GM19328 (cell line): ENCODE measurements around the gene GOT1.

Experiments
- ATAC-seq: cut with Tn5 transposase; IDR thresholded peaks from one replicate; pipeline ENCODE4 v1.9.1; 2021; ENCODE audit warnings: mild to moderate bottlenecking, moderate library complexity; ENCODE audit not compliant: unreplicated experiment

GOT1 gene

DNA sequence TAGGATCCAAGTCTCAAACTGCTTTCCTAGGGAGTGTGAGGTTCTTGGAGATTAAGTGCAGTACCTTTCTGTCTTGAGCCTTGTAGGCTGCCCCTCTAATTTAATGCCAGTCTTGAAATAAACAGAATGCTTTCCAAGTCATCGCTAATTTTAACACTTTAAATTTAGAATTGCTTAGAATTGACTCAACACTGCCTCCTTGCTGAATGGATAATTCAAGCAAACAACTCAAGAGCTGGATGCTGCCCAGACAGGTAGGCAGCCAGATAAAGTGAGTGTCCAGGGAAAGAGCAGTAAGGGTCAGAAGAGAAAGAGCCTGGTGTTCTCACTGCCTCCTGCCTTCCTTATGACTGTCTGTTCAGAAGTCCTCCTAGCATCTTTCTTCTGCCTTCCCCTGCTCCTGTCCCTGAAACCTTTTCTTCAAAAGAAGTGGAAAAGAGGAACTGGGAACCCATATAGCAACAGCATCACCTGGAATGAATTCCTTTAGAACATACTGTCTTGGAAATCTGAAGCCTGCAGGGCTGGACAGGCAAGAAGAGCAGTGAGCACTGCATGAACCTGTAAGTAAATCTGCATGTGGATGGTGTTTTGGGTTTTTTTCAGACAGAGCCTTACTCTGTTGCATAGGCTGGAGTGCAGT, 3.1 kb upstream of the GOT1 start:
- no peak for ATAC-seq

DNA sequence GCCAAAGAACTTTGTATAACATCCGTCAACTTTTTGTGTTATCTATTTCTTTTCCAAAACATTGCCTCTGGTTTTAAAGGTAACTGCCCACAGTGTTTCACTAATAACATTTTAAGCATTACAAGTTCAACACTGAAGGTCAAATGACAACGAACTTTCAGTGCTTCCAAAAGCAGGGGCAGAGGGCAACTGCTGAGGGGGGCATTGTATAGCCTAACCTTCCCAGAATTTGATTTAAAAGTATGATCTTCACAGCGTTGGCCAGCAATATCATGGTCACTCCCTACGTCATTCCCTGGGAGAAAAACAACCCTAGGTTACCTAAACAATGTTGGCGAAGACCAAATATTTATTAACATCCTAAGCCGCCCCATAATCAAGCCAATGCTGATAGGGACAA, 2.5 kb upstream of the GOT1 start:
- ATAC-seq, result no peak

DNA sequence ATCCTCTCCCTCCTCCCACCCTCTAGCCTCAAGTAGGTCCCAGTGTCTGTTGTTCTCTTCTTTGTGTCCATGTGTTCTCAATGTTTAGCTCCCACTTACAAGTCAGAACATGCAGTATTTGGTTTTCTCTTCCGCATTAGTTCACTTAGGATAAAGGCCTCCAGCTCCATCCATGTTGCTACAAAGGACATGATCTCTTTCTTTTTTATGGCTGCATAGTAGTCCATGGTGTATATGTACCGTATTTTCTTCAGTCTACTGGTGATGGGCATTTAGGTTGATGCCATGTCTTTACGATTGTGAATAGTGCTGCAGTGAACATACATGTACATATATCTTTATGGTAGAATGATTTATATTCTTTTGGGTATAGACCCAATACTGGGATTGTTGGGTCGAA, 1.6 kb upstream of the GOT1 start:
- no peak for ATAC-seq

- ATAC-seq, result no peak
Measured at GRCh38 chr10:99431190-99431760, 851 bp upstream of the GOT1 start.

DNA sequence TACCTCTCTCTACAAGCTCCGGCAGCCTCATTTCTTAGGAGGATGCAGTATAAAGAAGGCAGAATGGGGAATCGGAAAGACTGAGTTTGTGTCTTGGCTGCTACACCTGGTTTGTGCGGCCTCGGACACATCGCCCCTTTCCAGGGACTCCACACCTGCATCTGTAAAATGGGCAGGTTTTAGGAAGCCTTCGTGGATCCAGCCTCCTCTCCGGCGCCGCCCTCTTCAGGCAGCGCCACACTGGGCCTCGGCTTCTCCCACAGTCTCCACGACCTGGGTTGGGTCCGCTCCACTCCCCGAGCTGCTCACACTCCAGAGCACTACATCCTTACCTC, 341 bp downstream of the GOT1 start:
- peak; percentile 8 for ATAC-seq

GRCh38 chr10:99429517-99430095, 818 bp downstream of the GOT1 start:
- ATAC-seq, result no peak

DNA sequence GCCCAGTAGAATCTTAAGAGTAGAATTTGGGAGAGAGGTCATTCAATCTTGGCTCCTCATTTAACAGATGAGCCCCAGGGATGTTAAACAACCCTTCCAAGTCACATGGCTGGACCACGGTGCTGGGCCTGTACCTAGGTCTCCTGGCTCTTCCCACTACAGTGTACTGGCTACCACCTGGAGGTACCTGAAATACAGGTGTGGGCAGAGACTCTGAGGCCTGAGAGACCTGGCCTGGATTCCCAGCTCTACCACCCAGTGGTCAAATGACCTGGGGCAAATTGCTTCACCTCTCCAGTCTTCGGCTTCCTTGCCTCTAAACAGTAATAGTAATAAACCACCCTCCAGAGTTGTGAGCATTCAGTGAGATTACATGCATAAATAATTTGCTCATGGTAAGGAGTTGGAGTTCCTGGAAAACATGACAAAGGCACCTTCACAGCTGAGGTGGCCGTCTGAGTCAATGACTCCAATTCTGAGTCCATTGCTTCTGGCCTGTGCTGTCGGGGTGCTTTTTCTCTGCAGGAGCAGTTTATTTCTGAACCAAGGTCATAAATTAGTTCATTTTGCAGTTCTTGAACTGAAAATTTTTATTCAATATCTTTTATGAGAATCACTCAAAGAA, 2.7 kb downstream of the GOT1 start:
- no peak for ATAC-seq

DNA sequence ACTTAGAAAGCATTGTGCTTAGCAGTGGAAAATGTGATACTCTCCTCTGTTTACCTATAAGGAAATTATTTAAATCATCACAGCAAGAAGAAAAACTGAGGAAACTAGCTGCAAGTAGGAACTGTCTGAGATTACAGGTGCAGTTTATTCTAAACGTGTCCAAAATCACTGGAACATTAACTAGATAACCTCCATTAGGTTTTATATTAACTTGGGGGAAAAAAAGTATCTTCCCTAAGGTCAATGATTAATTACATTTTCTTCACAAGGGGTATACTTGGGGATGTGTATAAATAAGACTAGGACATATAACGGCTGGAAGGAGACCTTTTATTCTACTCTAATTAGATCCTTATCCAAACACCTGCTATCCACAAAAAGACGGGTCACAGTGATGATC, 3.7 kb downstream of the GOT1 start:
- no peak for ATAC-seq

DNA sequence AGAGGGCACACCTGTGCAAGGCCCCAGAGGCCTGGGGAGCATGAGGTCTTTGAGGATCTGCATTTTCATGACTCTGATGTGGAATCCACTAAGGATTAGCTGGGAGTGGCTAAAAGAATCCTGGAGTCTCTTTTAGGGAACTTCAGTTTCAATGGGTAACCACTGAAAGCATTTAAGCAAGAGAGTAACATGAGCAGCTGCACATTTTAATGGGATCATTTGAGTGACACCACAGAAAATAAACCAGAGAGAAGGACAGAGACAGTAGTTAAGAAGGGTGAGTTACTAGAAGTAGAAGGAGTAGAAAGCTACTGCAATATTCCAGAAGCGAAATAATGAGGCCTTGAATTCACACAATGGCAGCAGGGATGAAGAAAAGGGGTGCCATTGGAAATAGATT, 5.2 kb downstream of the GOT1 start:
- no peak for ATAC-seq

GRCh38 chr10:99424656-99425055, 5.8 kb downstream of the GOT1 start:
- ATAC-seq, result no peak

DNA sequence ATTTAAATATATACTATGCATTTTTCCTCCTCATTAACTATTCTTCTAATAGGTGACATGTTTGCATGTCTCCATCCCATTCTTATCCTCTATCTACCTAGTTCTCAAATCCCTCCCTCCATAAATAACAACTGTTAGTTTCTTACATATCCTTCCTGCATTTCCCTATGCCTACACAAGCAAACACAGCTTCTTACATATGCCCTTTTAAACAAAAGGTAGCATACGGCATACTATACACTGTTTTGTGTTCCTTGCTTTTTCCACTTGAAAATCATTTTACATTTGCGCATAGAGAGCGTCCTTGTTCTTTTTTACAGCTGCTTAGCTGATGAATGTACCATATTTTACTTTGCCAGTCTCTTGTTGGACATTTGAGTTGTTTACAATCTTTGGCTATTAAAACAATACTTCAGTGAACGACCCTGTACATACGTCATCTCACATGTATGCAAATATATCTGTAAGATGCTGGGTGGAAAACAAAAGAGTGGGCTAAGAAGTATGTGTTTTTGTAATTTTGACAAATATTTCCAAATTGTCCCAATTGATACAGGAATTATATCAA, 7.8 kb downstream of the GOT1 start:
- no peak for ATAC-seq

- no peak for ATAC-seq
Measured at GRCh38 chr10:99421233-99421739, 9.1 kb downstream of the GOT1 start.

DNA sequence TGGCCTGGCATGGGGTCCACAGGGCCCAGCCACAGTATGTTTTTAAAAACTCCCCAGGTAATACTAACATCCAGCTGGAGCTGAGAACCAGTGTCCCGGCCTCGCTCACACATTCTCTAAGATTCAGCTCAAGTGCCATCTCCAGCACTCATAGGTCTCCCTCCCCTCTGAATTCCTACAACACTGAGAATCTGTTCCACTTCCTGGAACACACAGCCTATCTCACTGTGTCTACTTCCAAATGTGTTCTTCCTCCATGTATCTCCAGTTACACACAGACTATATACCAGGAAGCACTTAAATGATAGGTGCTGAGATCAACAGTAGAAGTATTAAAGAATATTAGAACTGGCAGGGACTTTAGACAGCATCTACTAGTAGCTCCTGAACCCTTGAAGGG, 10.7 kb downstream of the GOT1 start:
- ATAC-seq, result no peak

- no peak for ATAC-seq
Measured at GRCh38 chr10:99418910-99419624, 11.4 kb downstream of the GOT1 start.

GRCh38 chr10:99412099-99412498, 18.3 kb downstream of the GOT1 start:
- ATAC-seq, result no peak

DNA sequence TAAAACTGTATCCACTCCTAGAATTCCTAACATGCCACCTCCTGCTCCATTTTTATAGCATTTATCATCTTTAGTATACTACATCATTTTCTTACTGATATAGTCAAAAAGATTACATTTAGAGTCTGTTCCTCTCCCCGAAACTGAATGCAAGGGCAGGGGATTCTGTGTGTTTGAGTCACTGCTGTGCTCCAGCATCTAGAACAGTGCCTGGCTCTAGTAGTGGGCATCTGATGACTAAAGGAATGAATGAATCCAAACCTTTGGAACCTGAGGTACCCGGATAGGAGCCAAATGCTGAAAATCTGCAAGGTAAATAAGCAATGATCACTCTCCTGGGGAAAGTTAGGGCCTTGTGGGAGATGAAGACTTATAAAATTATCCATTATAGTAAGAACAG, 18.9 kb downstream of the GOT1 start:
- no peak for ATAC-seq

DNA sequence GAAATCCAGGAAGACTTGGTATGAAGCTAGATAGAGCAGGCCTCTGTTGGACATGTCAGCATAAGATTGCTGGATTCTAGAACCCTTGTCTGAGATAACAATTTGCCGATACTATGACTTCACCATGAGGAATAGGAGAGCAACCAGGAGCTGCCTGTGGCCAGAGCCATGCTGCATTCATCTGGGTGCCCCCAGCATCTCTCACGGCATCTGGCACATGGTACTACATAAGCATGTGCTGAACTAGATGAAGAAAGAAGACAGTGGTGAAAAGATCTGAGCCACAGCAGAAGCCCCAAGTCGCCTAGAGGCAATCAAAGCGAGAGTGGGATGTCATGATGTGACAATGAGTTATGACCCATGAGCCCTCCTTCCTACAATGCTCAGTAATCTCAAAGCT, 19.5 kb downstream of the GOT1 start:
- no peak for ATAC-seq

GRCh38 chr10:99410146-99410545, 20.3 kb downstream of the GOT1 start:
- ATAC-seq, result no peak

DNA sequence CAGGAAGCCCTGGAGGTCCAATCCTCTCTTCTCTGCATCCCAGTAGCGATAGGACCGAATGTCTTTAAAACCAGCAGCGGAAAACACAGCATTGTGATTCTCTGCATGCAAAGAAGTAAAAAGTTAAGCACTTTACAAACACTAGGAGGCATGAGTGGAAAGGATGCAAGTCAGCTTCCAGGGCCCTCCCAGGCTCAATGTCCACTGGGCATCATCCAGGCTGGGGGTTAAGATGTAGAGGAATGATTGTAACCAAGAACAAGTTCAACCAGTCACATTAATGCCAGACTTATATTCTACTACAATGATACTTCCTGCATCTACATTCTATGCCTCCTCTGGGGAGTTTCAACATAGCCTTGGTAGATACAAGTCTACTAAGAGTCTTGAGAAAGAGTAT, 24.3 kb downstream of the GOT1 start:
- no peak for ATAC-seq

GRCh38 chr10:99403674-99404073, 26.8 kb downstream of the GOT1 start:
- ATAC-seq, result no peak

DNA sequence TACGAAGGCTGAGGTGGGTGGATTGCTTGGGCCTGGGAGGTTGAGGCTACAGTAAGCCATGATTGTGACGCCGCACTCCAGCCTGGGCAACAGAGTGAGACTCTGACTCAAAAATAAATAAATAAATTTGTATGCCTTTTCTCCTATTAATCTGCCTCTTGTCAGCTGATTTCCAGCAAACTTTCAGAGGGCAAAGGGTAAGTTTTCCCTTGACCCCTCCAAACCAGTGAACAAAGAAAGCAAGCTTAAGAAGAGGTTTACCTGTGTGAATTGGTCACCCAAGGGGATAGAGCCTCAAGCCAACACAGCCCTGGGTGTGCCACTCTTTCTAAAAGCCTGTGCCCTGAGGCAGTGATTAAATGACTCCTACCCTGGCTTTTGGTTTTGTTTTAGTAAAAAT, 30.8 kb downstream of the GOT1 start:
- ATAC-seq, result no peak
